Measurements from ENCODE around the gene PSMD3.

Gene PSMD3

GRCh38 chr17:40034426-40035161 lies 54.0 kb downstream of the PSMD3 start:
- TF ChIP-seq EP300 (IDR thresholded peaks at IDR 0.05; ENCODE audit: borderline replicate concordance) (no peak), RAD21 (IDR thresholded peaks at IDR 0.05; ENCODE audit: low read depth) (no peak), FOXM1 (IDR thresholded peaks at IDR 0.05; ENCODE audit: borderline replicate concordance, low read depth) (no peak), NFIC (IDR thresholded peaks at IDR 0.05) (no peak), MAX (IDR thresholded peaks at IDR 0.05) (no peak), ZBTB7A (IDR thresholded peaks at IDR 0.05; ENCODE audit: low read depth) (no peak), TEAD4 (IDR thresholded peaks at IDR 0.05) (no peak), CEBPB (IDR thresholded peaks at IDR 0.05) (no peak), TCF12 (IDR thresholded peaks at IDR 0.05; ENCODE audit: low read depth) (no peak), USF1 (IDR thresholded peaks at IDR 0.05) (no peak), TAF1 (IDR thresholded peaks at IDR 0.05; ENCODE audit: low read depth) (no peak), CREB1 (IDR thresholded peaks at IDR 0.05; ENCODE audit: low read depth) (no peak), YY1 (IDR thresholded peaks at IDR 0.05; ENCODE audit: low read depth) (no peak), REST (IDR thresholded peaks at IDR 0.05; ENCODE audit: low read depth) (no peak), EGR1 (IDR thresholded peaks at IDR 0.05) (no peak)

- no peak for TF ChIP-seq EGR1 (IDR thresholded peaks at IDR 0.05)
- TF ChIP-seq TAF1 (IDR thresholded peaks at IDR 0.05; ENCODE audit: low read depth): no peak
- peak; percentile 53 for TF ChIP-seq TEAD4 (IDR thresholded peaks at IDR 0.05)
- TF ChIP-seq RAD21 (IDR thresholded peaks at IDR 0.05; ENCODE audit: low read depth): peak; percentile 53
- TF ChIP-seq USF1 (IDR thresholded peaks at IDR 0.05): no peak
Observed at GRCh38 chr17:40035162-40035559, 54.6 kb downstream of the PSMD3 start.

- no peak for TF ChIP-seq TAF1 (IDR thresholded peaks at IDR 0.05; ENCODE audit: low read depth)
- no peak for TF ChIP-seq EGR1 (IDR thresholded peaks at IDR 0.05)
- no peak for TF ChIP-seq EP300 (IDR thresholded peaks at IDR 0.05; ENCODE audit: borderline replicate concordance)
- peak; percentile 45 for TF ChIP-seq RAD21 (IDR thresholded peaks at IDR 0.05; ENCODE audit: low read depth)
- no peak for TF ChIP-seq USF1 (IDR thresholded peaks at IDR 0.05)
- no peak for TF ChIP-seq CREB1 (IDR thresholded peaks at IDR 0.05; ENCODE audit: low read depth)
- TF ChIP-seq NFIC (IDR thresholded peaks at IDR 0.05): 0 out of 2 replicates have a peak, but pooled peaks have one; percentile 25
- no peak for TF ChIP-seq MAX (IDR thresholded peaks at IDR 0.05)
- no peak for TF ChIP-seq REST (IDR thresholded peaks at IDR 0.05; ENCODE audit: low read depth)
- TF ChIP-seq CEBPB (IDR thresholded peaks at IDR 0.05): no peak
- TF ChIP-seq TEAD4 (IDR thresholded peaks at IDR 0.05): peak; percentile 68
- no peak for TF ChIP-seq TCF12 (IDR thresholded peaks at IDR 0.05; ENCODE audit: low read depth)
- no peak for TF ChIP-seq ZBTB7A (IDR thresholded peaks at IDR 0.05; ENCODE audit: low read depth)
- no peak for TF ChIP-seq YY1 (IDR thresholded peaks at IDR 0.05; ENCODE audit: low read depth)
- no peak for TF ChIP-seq FOXM1 (IDR thresholded peaks at IDR 0.05; ENCODE audit: borderline replicate concordance, low read depth)
Observed at GRCh38 chr17:40038882-40039513, 58.4 kb downstream of the PSMD3 start.

- TF ChIP-seq MAX (IDR thresholded peaks at IDR 0.05): no peak
- TF ChIP-seq EGR1 (IDR thresholded peaks at IDR 0.05): no peak
- no peak for TF ChIP-seq CEBPB (IDR thresholded peaks at IDR 0.05)
- TF ChIP-seq FOXM1 (IDR thresholded peaks at IDR 0.05; ENCODE audit: borderline replicate concordance, low read depth): no peak
- TF ChIP-seq RAD21 (IDR thresholded peaks at IDR 0.05; ENCODE audit: low read depth): no peak
- no peak for TF ChIP-seq ZBTB7A (IDR thresholded peaks at IDR 0.05; ENCODE audit: low read depth)
- no peak for TF ChIP-seq TCF12 (IDR thresholded peaks at IDR 0.05; ENCODE audit: low read depth)
- TF ChIP-seq NFIC (IDR thresholded peaks at IDR 0.05): no peak
- TF ChIP-seq TAF1 (IDR thresholded peaks at IDR 0.05; ENCODE audit: low read depth): no peak
- TF ChIP-seq REST (IDR thresholded peaks at IDR 0.05; ENCODE audit: low read depth): no peak
- TF ChIP-seq YY1 (IDR thresholded peaks at IDR 0.05; ENCODE audit: low read depth): no peak
- no peak for TF ChIP-seq EP300 (IDR thresholded peaks at IDR 0.05; ENCODE audit: borderline replicate concordance)
- no peak for TF ChIP-seq USF1 (IDR thresholded peaks at IDR 0.05)
- TF ChIP-seq TEAD4 (IDR thresholded peaks at IDR 0.05): no peak
- TF ChIP-seq CREB1 (IDR thresholded peaks at IDR 0.05; ENCODE audit: low read depth): no peak
Observed at GRCh38 chr17:40041196-40041595, 60.6 kb downstream of the PSMD3 start.

Data from Ishikawa (cell line).